ENCODE data around the gene MXRA7. TPM values are rescaled to one million over a fixed set of nuclear protein-coding genes. Genes with fewer than 3 reads are reported as not detected.
A peak's percentile ranks its signal among the peaks of the same experiment; 100 is the strongest.
"Not testable (repeated sequence)": the region's sequence is repeated elsewhere in the genome, so short reads cannot be mapped to it uniquely, and the experiment has no call there.

MXRA7 gene
- total RNA-seq, 2 experiments from 2014 or later: 8.4 to 8.6 TPM

DNA sequence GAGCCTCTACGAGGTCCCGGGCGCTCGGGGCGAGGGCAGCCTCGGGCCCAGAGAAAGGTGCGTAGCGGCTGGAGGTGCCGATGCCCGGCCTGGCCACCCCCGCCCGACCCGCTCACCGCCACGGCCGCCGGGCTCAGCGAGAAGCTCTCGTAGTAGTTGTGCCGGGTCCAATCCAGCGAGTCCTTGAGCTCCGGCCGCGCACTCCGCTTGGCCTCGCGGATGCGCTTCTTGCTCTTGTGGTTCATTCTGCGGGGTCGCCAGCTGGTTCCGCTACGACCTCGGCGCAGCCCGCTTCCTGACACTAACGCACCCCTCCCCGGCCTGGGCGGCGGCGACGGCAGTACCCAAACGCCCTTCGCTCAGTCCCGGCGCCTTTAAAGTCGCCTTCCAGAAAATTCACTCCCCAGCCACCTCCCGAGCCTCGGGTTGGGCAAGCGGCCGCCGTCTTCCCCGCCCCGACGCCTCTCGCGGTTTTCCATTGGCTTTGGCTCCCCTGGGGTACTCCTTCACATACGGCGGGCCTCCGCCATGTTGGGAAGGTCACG lies 15.5 kb upstream of the MXRA7 start, which contains the start of gene JMJD6:
TSS of gene JMJD6 (minus strand) at position 376 of the 545 bp plus-strand sequence. CDS start at position 245, 131 bp downstream.
- Mint-ChIP-seq H3K27me3 (no peaks in the 10 kb centered on the region), H3K4me3 (peak within 1 kb of the TSS; percentile 98), H3K9me3 (no peaks in the 10 kb centered on the region), H3K36me3 (ENCODE audit: low read depth) (peaks cover 70% of the 10 kb centered on the region), H3K27ac (peak within 1 kb of the TSS; percentile 95), H3K4me1 (ENCODE audit: low read depth) (peaks cover 40% of the 10 kb centered on the region)
- CTCF ChIA-PET: interaction anchor here (9.5 kb wide), 1 partner anchor 12 kb away, joined by 83 read pairs; no protein-coding TSS in a partner anchor
- DNase-seq: peak; percentile 96
- POLR2A ChIA-PET: interaction anchor here (1.6 to 8.0 kb wide), 3 partner anchors 9 to 169 kb away, joined by 6 to 184 read pairs (median 76); partner anchors contain the start of genes MFSD11, MXRA7 and SRSF2
- TF ChIP-seq CTCF (IDR thresholded peaks at IDR 0.05): no peak
- intact Hi-C loops (cut with micrococcal nuclease): no loop called here
- ATAC-seq: peak; percentile 87

DNA sequence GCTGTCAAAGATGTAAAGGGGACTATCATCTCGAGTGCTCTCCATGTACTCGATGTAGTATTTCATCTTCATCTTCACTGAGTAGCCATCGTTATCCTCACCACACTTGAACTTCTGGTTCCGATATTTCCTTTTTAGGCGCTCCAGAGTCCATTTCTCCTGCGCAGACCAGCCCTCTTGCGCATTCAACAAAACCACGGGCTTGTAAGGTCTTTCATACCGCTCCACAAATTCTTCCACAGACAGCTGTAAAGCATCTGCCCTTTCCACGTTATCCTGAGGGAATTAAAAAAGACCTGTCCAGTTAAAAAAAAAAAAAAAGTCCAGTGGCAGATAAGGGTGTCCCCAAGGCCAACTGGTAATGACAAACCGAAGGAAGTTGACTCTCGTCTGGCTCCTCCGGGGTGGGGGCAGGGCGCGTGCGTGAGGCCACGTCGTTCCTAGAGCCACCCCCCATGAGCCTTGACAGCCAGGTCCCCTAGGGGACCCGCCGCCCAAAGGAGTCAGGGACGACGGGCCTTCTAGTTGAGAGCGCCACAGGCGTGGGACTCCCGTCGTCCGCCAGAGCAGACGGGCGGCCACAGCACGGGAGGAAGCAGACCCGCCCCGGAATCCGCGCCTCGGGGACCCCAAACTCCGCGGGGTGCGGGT lies 14.9 kb upstream of the MXRA7 start:
- H3K4me1 Mint-ChIP-seq (ENCODE audit: low read depth): peaks cover 41% of the 10 kb centered on the region
- peak overlapping the region; percentile 94 for H3K27ac Mint-ChIP-seq
- ChIA-PET POLR2A (interaction anchor here (1.1 to 8.0 kb wide), 4 partner anchors 10 to 168 kb away, joined by 3 to 184 read pairs (median 41); partner anchors contain the start of genes MFSD11, MXRA7 and SRSF2), CTCF (interaction anchor here (9.5 kb wide), 1 partner anchor 12 kb away, joined by 83 read pairs; no protein-coding TSS in a partner anchor)
- peaks cover 73% of the 10 kb centered on the region for H3K36me3 Mint-ChIP-seq (ENCODE audit: low read depth)
- no peaks in the 10 kb centered on the region for H3K27me3 Mint-ChIP-seq
- intact Hi-C loops (cut with micrococcal nuclease): no loop called here
- TF ChIP-seq CTCF (IDR thresholded peaks at IDR 0.05): no peak
- ATAC-seq: peak; percentile 32
- H3K9me3 Mint-ChIP-seq: no peaks in the 10 kb centered on the region
- peak; percentile 87 for DNase-seq
- peak overlapping the region; percentile 98 for H3K4me3 Mint-ChIP-seq

DNA sequence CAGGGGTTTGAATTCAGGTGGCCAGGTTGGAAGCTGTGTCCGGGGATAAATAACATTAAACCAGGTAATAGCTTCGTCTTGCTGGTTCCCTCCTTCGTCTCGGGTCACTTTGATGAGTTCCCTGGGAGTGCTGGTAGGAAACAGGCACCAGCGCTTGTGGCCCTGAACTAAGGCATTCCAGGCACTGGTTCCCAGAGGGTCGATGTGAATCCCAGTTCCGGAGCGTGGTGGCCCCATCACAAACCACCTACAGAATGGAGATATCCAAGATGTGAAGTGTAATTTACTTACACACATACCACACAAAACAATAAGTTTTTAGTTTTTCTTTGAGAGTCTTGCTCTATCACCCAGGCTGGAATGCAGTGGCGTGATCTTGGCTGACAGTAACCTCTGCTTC lies 13.0 kb upstream of the MXRA7 start:
- DNase-seq (no peak), ATAC-seq (no peak)
- TF ChIP-seq CTCF (IDR thresholded peaks at IDR 0.05): no peak
- peak overlapping the region; percentile 37 for H3K4me3 Mint-ChIP-seq
- no peaks in the 10 kb centered on the region for H3K27me3 Mint-ChIP-seq
- H3K9me3 Mint-ChIP-seq: no peaks in the 10 kb centered on the region
- peaks cover 35% of the 10 kb centered on the region for H3K4me1 Mint-ChIP-seq (ENCODE audit: low read depth)
- peak overlapping the region; percentile 39 for H3K27ac Mint-ChIP-seq
- intact Hi-C loops (cut with micrococcal nuclease): no loop called here
- ChIA-PET POLR2A (interaction anchor here (1.3 to 8.0 kb wide), 3 partner anchors 9 to 21 kb away, joined by 3 to 184 read pairs (median 76); partner anchors contain the start of genes MFSD11, MXRA7 and SRSF2), CTCF (interaction anchor here (1.2 to 9.5 kb wide), 2 partner anchors 10 to 100 kb away, joined by 3 to 83 read pairs; no protein-coding TSS in a partner anchor)
- H3K36me3 Mint-ChIP-seq (ENCODE audit: low read depth): peaks cover 75% of the 10 kb centered on the region

GRCh38 chr17:76722977-76723376 lies 12.2 kb upstream of the MXRA7 start:
- peaks cover 42% of the 10 kb centered on the region for H3K4me1 Mint-ChIP-seq (ENCODE audit: low read depth)

GRCh38 chr17:76722279-76722678 lies 11.5 kb upstream of the MXRA7 start:
- ATAC-seq: no peak
- POLR2A ChIA-PET: interaction anchor here (1.0 to 8.0 kb wide), 4 partner anchors 9 to 14 kb away, joined by 3 to 184 read pairs (median 3); partner anchors contain the start of genes MFSD11 and SRSF2
- Mint-ChIP-seq H3K4me3 (no peak overlapping the region), H3K36me3 (ENCODE audit: low read depth) (peaks cover 78% of the 10 kb centered on the region), H3K27me3 (no peaks in the 10 kb centered on the region), H3K27ac (no peak overlapping the region), H3K9me3 (no peaks in the 10 kb centered on the region), H3K4me1 (ENCODE audit: low read depth) (peaks cover 44% of the 10 kb centered on the region)
- CTCF ChIA-PET: interaction anchor here (1.0 to 9.5 kb wide), 2 partner anchors 8 to 164 kb away, joined by 3 to 83 read pairs; no protein-coding TSS in a partner anchor
- no peak for TF ChIP-seq CTCF (IDR thresholded peaks at IDR 0.05)
- intact Hi-C loops (cut with micrococcal nuclease): no loop called here
- DNase-seq: no peak

More at GRCh38 chr17:76722977-76723376, 12.2 kb upstream of the MXRA7 start:
- intact Hi-C loops (cut with micrococcal nuclease); DNase-seq; H3K27me3 Mint-ChIP-seq; H3K9me3 Mint-ChIP-seq; ATAC-seq: not testable (repeated sequence)
- H3K27ac Mint-ChIP-seq: peak overlapping the region; percentile 30
- peak overlapping the region; percentile 37 for H3K4me3 Mint-ChIP-seq
- H3K36me3 Mint-ChIP-seq (ENCODE audit: low read depth): peaks cover 82% of the 10 kb centered on the region
- POLR2A ChIA-PET: interaction anchor here (1.2 to 8.0 kb wide), 3 partner anchors 9 to 14 kb away, joined by 3 to 184 read pairs (median 3); partner anchors contain the start of genes MFSD11 and SRSF2
- CTCF ChIA-PET: interaction anchor here (1.0 to 9.5 kb wide), 2 partner anchors 9 to 165 kb away, joined by 3 to 83 read pairs; no protein-coding TSS in a partner anchor

All from activated CD8-positive, alpha-beta T cell treated with anti-CD3 and anti-CD28 coated beads for 36 hours (primary cell).